Cortex of kidney (tissue), 1 donor: ENCODE results near the gene PIWIL4.
"Not testable (repeated sequence)": the region's sequence is repeated elsewhere in the genome, so short reads cannot be mapped to it uniquely, and the experiment has no call there.

Experiments
- DNase-seq: peaks from one replicate; lab custom pipeline; 2025; lab: John Stamatoyannopoulos, UW

PIWIL4 gene

GRCh38 chr11:94638301-94638901 lies 71.2 kb downstream of the PIWIL4 start:
- DNase-seq = no peak

- DNase-seq = no peak
Measured at GRCh38 chr11:94638902-94639373, 71.8 kb downstream of the PIWIL4 start.

DNA sequence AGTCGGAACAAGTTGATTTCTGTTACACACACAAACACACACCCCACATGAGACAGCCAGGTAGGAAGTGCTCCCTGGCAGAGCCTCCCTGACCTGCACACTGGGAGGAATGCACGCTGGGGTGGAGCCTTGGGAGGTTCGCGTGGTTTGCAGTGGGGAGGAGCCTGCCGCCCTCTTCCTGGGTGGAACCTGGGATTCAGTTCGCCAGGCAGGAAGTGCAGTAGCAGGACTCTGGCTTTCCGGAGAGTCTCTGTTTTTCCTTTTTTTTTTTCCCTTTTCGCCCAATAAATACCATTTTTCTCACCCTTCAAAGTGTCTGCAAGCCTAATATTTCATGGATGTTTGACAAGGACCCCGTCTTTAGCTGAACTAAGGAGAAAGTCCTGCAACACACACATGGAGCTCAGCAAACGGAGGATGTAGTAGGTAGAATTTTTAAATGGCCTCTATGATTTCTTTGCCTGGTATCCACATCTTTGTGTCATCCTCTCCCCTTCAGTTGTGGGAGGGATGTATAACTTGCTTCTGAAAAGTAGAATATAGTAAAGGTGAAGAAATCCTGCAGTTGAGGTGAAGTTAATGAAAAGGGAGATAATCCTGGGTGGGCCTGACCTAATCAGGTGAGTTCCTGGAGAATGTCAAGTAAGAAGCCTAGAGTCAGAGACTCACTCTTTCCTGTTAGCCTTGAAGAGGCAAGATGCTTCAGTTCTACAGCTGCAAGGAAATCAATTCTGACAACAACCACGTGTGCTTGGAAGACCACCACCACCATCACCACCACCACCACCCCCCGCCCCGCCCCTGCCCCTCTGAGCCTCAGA lies 72.9 kb downstream of the PIWIL4 start:
- DNase-seq = no peak

- DNase-seq = no peak
Measured at GRCh38 chr11:94641167-94641761, 74.1 kb downstream of the PIWIL4 start.

- DNase-seq = not testable (repeated sequence)
Measured at GRCh38 chr11:94643186-94643585, 76.0 kb downstream of the PIWIL4 start.

DNA sequence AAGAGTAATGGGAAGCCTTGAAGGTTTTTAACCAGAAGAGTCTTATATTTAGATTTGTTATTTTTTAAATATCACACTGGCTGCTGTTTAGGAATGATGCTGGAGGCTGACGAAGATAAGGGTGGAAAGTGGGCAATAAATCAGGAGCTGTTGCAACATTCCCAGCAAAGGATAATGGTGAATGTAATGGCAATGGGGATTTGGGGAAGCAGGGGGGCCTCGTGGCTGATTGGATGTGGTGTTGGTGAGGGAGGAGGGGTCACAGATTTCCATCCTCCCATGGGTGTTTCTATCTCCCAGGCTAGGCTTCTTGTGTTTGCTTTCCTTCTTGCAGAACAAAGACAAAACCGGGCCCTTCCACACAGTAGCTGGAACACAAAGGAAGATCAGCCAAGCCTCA lies 80.8 kb downstream of the PIWIL4 start:
- no peak for DNase-seq

GRCh38 chr11:94648789-94649188 lies 81.6 kb downstream of the PIWIL4 start:
- no peak for DNase-seq

DNA sequence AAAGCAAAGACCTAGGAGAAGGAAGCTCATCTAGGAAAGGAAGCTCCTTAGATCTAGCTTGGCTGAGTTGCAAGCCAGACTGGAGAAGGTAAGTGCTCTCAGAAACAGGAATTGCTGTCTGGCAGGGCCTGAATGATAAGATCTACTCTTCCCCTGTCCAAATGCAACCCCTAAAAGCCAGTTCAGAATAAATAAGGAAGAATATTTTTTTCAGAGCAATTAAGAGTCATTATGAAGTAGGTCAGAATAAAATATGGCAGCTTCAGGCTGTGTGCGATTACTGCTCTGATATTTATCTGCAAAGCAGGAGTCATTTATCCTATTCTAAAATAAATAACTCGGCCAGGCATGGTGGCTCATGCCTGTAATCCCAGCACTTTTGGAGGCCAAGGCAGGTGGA lies 82.1 kb downstream of the PIWIL4 start:
- DNase-seq = no peak

DNA sequence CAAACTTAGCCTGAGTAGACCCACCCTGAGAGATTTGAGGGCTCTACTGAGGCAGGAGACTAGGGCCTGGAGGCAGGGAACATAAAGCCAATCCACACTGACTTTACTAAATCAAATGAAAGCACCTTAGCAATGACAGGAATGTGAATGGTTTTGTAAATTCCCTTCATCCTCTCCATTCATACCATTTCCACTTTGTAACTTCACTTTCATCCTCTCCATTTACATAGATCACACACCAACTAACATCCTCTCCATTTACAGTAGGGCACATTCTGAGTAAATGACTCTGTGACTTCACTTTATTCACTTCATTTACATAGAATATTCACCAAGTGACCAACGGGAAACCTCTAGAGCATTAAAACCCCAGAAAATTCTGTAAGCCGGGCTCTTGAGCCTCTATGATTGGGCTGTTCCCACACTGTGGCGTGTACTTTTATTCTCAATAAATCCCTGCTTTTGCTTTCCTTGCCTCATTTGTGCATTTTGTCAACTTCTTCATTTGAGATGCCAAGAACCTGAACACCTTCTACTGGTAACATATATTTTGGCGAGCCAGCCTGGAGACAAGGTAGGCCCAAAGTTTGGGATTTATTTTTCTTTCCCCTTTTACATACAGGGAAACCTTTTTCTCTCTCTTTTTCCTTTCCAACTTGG lies 82.9 kb downstream of the PIWIL4 start:
- DNase-seq = no peak

- DNase-seq = no peak
Measured at GRCh38 chr11:94650756-94651155, 83.6 kb downstream of the PIWIL4 start.

DNA sequence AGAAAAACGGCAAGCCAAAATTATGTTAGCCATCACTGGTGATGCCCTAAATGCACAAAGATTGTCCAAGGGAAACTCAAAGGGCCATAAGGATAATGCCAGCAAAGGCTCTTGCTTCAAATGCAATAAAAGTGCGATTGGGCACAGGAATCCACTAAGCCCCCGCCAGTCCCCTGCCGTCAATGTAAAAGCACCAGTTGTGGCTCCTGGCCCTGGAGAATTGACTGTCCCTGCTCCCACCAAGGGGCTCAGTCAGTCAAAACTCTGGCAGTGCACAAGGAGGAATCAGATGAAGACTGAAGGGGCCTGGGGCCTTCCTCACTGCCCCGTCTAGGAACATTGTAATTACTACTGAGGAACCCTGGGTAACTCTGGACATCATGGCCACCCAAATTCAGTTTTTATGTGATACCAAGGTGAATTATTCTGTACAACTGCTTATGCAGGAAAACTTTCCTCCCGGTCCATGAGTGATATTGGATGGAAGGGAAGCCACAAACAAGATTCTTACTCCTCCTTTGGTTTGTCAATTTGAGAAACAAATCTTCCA lies 85.6 kb downstream of the PIWIL4 start:
- no peak for DNase-seq

GRCh38 chr11:94653561-94653960 lies 86.4 kb downstream of the PIWIL4 start:
- DNase-seq = no peak

DNA sequence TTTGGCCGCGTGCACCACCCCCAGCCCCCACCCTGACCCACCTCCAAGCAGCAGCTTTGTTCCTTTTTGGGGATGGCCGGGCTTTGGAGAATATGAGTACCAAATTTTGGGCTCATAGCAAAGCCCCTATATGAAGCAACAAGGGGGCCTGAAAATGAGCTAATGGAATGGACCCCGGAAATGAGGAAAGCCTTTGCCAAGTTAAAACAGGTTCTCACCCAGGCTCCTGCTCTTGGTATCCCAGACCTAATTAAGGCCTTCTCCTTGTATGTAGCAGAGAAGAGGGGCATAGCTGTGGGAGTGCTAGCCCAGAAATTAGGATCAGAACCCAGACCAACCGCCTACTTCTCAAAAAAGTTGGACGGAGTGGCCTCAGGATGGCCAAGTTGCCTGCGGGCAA lies 87.0 kb downstream of the PIWIL4 start:
- DNase-seq = no peak

GRCh38 chr11:94655291-94655690 lies 88.1 kb downstream of the PIWIL4 start:
- DNase-seq = no peak

GRCh38 chr11:94655956-94656355 lies 88.8 kb downstream of the PIWIL4 start:
- no peak for DNase-seq

DNA sequence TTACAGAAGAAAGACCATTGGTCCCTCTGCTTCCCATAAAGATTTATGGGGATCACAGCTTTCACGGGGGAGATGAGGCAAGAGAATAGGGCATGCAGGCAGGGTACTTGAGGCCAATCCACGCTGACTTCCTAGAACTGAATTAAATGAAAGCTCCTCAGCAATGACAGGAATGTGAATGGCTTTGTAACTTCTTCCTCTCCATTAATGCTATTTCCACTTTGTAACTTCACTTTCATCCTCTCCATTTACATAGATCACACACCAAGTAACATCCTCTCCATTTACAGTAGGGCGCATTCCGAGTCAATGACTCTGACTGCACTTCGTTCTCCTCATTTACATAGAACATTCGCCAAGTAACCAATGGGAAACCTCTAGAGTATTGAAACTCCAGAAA lies 89.8 kb downstream of the PIWIL4 start:
- no peak for DNase-seq

DNA sequence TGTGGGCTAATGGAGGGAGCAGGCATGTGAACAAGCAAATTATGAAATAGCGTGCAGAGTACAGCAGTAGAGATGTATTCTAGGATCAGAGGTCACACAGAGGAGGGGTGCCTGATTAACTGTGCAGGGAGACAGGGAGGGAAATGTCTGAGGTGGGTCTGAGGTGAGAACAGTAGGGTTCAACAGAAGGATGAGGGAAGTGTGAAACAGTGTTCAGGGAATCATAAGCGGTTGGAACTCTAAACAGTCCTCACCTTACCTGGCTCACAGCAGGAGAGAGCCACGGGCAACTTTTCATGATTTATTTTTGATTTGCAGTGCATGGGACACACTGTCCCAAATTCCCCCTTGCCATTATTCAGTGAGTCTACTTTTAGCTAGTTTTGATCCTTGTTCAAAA lies 90.5 kb downstream of the PIWIL4 start:
- DNase-seq = no peak

DNA sequence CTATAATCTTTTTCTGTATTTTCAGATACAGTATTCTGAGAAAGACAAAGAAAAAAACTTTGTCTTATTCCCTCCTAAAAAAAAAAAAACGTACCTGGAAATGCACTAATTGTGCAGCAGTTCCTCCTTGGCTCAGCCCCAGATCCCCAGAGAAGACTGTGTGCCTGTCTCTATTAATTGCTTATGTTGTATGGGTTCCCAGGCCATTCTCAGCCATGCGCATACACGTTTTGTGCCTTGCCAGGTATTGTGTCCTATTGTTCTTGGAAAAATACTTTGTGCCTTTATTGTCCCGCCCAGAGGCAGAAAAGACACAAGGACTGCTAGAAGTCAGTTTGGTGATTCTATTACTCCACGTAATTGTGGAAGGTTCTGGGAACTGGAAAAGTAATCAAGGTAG lies 91.2 kb downstream of the PIWIL4 start:
- DNase-seq = no peak

- no peak for DNase-seq
Measured at GRCh38 chr11:94658888-94659287, 91.7 kb downstream of the PIWIL4 start.

DNA sequence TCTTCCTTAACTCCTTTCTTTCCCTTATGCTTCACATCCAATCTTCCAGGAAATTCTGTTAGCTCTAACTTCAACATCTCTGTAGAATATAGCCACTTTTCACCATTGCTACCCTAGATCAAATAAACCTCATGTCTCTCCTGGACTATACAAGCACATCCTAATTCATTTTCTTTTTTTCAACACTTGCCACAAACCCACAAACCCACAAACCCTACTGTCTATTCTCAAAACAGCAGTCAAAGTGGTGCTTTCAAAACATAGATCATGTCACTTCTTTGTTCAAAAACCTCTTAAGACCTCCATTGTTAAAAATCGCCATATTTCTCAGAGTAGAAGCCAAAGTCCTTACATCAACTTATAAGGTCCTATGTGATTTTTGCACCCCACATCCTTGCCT lies 94.3 kb downstream of the PIWIL4 start:
- DNase-seq = no peak

- no peak for DNase-seq
Measured at GRCh38 chr11:94662065-94662779, 95.1 kb downstream of the PIWIL4 start.
